Astrocyte (in vitro differentiated cells and primary cell): ENCODE measurements around the gene TNFRSF17. TPM values are rescaled to one million over a fixed set of nuclear protein-coding genes. Genes with fewer than 3 reads are reported as not detected.

Experiments
- DNase-seq: peaks from one replicate; pipeline ENCODE4 v3.0.0-alpha.2; 2010; ENCODE audit warnings: low read depth
- FAIRE-seq: peaks from 2 replicates; lab custom pipeline; 2011; peaks lifted over from hg19 to GRCh38; lab: Jason Lieb, UNC
- H2AFZ ChIP-seq: 2 replicates; pipeline ENCODE4 v1.6.0; 2012; ENCODE audit warnings: low read depth, low read length, inconsistent platforms
- H3K27ac ChIP-seq: 2 replicates; pipeline ENCODE4 v1.5.1; 2011; ENCODE audit warnings: low read depth, low read length, inconsistent platforms
- H3K27me3 ChIP-seq: 2 replicates; pipeline ENCODE4 v1.6.0; 2011; ENCODE audit warnings: low read length, inconsistent platforms; ENCODE audit not compliant: insufficient read depth
- H3K36me3 ChIP-seq: 2 replicates; pipeline ENCODE4 v1.5.1; 2011; ENCODE audit warnings: low read length, inconsistent platforms; ENCODE audit not compliant: insufficient read depth
- H3K4me1 ChIP-seq: 2 replicates; pipeline ENCODE4 v1.5.1; 2011; ENCODE audit warnings: low read length, inconsistent platforms; ENCODE audit not compliant: insufficient read depth
- H3K4me2 ChIP-seq: 2 replicates; pipeline ENCODE4 v1.6.0; 2012; ENCODE audit warnings: low read length, inconsistent platforms
- H3K4me3 ChIP-seq: 2 replicates; pipeline ENCODE4 v1.5.1; 2011; ENCODE audit warnings: low read depth, mild to moderate bottlenecking, low read length, inconsistent platforms; ENCODE audit not compliant: insufficient read depth
- H3K79me2 ChIP-seq: 2 replicates; pipeline ENCODE4 v1.6.0; 2012; ENCODE audit warnings: mild to moderate bottlenecking, low read length, inconsistent platforms; ENCODE audit not compliant: insufficient read depth
- H3K9ac ChIP-seq: 2 replicates; pipeline ENCODE4 v1.6.0; 2012; ENCODE audit warnings: mild to moderate bottlenecking, low read length, inconsistent platforms
- H3K9me3 ChIP-seq: 2 replicates; pipeline ENCODE4 v1.5.1; 2012; ENCODE audit warnings: low read depth, mild to moderate bottlenecking, low read length, inconsistent platforms; ENCODE audit not compliant: insufficient read depth
- H4K20me1 ChIP-seq: 2 replicates; pipeline ENCODE4 v1.6.0; 2012; ENCODE audit warnings: low read length, inconsistent platforms; ENCODE audit not compliant: insufficient read depth
- H3K27ac Mint-ChIP-seq: one replicate; pipeline ENCODE4 v1.8.0; 2021; ENCODE audit warnings: mild to moderate bottlenecking, mixed read lengths; ENCODE audit not compliant: unreplicated experiment
- H3K27me3 Mint-ChIP-seq: one replicate; pipeline ENCODE4 v1.8.0; 2021; ENCODE audit warnings: low read depth, mixed read lengths; ENCODE audit not compliant: unreplicated experiment
- H3K36me3 Mint-ChIP-seq: one replicate; pipeline ENCODE4 v1.8.0; 2021; ENCODE audit warnings: low read depth, mixed read lengths; ENCODE audit not compliant: unreplicated experiment
- H3K4me1 Mint-ChIP-seq: one replicate; pipeline ENCODE4 v1.8.0; 2021; ENCODE audit warnings: low read depth, mixed read lengths; ENCODE audit not compliant: unreplicated experiment
- H3K4me3 Mint-ChIP-seq: one replicate; pipeline ENCODE4 v1.8.0; 2021; ENCODE audit warnings: mild to moderate bottlenecking, moderate library complexity, mixed read lengths; ENCODE audit not compliant: unreplicated experiment
- H3K9me3 Mint-ChIP-seq: one replicate; pipeline ENCODE4 v1.8.0; 2021; ENCODE audit warnings: mild to moderate bottlenecking, mixed read lengths; ENCODE audit not compliant: unreplicated experiment
- EZH2 ChIP-seq: IDR thresholded peaks from 2 replicates; pipeline ENCODE4 v1.6.1; 2012; ENCODE audit warnings: mild to moderate bottlenecking, low read length, inconsistent platforms; ENCODE audit not compliant: insufficient read depth
- total RNA-seq: library from RNA; stranded (reverse); gene quantifications from 2 replicates; pipeline ENCODE4 v1.2.1, GENCODE V29; 2021
- TF ChIP-seq, protein P1 (sequence below): IDR thresholded peaks from 2 replicates; pipeline ENCODE4 v1.5.1; 2011; ENCODE audit warnings: low read depth, mild to moderate bottlenecking, inconsistent platforms, low read length, moderate library complexity; ENCODE audit not compliant: insufficient read depth

TNFRSF17 gene
- total RNA-seq, 1 donor from 2014 or later = not detected

DNA sequence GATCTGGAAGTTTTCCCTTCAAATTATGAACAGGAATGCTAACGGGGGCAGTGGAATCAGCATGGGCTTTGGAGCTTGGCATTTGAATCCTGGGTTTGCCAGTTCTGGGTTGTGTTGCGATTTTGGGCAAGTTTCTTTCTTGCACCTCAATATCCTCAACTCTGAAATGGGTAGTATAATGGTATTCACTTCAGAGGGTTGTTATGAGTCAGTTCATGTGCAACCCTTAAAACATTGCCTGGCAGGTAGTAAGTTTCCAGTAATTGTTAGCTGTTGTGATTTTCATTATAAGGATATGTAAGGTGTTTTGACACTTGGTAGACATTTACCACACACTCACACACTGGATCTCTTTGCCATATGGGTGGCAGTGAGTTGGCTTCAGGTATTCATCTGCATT is 44.9 kb downstream of the TNFRSF17 start:
- Histone ChIP-seq H3K79me2 (no peaks in the 10 kb centered on the region), H3K9me3 (no peaks in the 10 kb centered on the region), H3K4me3 (no peak overlapping the region), H2AFZ (no peak overlapping the region), H3K4me2 (no peak overlapping the region), H3K27me3 (no peaks in the 10 kb centered on the region), H3K27ac (no peak overlapping the region), H3K36me3 (no peaks in the 10 kb centered on the region), H4K20me1 (no peaks in the 10 kb centered on the region), H3K9ac (no peak overlapping the region), H3K4me1 (no peaks in the 10 kb centered on the region)
- Mint-ChIP-seq H3K9me3 (no peaks in the 10 kb centered on the region), H3K27ac (no peak overlapping the region), H3K4me3 (no peak overlapping the region), H3K4me1 (no peaks in the 10 kb centered on the region), H3K27me3 (no peaks in the 10 kb centered on the region), H3K36me3 (peaks cover 4% of the 10 kb centered on the region)
- TF ChIP-seq, protein P1, sequence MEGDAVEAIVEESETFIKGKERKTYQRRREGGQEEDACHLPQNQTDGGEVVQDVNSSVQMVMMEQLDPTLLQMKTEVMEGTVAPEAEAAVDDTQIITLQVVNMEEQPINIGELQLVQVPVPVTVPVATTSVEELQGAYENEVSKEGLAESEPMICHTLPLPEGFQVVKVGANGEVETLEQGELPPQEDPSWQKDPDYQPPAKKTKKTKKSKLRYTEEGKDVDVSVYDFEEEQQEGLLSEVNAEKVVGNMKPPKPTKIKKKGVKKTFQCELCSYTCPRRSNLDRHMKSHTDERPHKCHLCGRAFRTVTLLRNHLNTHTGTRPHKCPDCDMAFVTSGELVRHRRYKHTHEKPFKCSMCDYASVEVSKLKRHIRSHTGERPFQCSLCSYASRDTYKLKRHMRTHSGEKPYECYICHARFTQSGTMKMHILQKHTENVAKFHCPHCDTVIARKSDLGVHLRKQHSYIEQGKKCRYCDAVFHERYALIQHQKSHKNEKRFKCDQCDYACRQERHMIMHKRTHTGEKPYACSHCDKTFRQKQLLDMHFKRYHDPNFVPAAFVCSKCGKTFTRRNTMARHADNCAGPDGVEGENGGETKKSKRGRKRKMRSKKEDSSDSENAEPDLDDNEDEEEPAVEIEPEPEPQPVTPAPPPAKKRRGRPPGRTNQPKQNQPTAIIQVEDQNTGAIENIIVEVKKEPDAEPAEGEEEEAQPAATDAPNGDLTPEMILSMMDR = no peak
- TF ChIP-seq EZH2 = no peak
- DNase-seq (no peak), FAIRE-seq (no peak)

GRCh38 chr16:12010388-12011251 is 45.6 kb downstream of the TNFRSF17 start:
- H3K79me2 ChIP-seq = no peaks in the 10 kb centered on the region
- TF ChIP-seq, protein P1 = no peak
- no peak for TF ChIP-seq EZH2
- H3K36me3 ChIP-seq = no peaks in the 10 kb centered on the region
- H3K4me2 ChIP-seq = no peak overlapping the region
- no peak for FAIRE-seq
- Mint-ChIP-seq H3K27me3 (no peaks in the 10 kb centered on the region), H3K4me1 (no peaks in the 10 kb centered on the region), H3K36me3 (peaks cover 4% of the 10 kb centered on the region), H3K4me3 (no peak overlapping the region), H3K27ac (no peak overlapping the region), H3K9me3 (no peaks in the 10 kb centered on the region)
- H3K9ac ChIP-seq = no peak overlapping the region
- no peaks in the 10 kb centered on the region for H3K9me3 ChIP-seq
- no peaks in the 10 kb centered on the region for H3K27me3 ChIP-seq
- no peak overlapping the region for H3K4me3 ChIP-seq
- DNase-seq = no peak
- no peaks in the 10 kb centered on the region for H4K20me1 ChIP-seq
- no peak overlapping the region for H2AFZ ChIP-seq
- H3K27ac ChIP-seq = no peak overlapping the region
- H3K4me1 ChIP-seq = no peaks in the 10 kb centered on the region

DNA sequence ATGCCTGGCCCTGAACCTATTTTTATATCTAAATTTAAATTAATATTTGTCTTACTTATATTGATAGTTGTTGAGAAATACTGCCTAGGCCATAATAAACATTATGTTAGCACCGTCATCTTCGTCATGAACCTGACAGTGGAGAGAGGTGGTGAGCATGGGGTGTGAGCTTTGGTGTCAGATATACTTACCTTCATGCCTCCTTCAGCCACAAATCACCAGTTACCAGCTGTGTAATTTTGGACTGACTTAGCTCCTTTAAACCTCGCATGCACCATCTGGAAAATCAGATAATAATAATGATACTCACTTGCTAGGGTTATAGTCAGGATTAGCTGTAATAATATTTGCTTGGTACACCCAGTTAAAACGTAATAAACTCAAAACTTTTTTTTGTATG is 46.6 kb downstream of the TNFRSF17 start:
- H3K4me3 Mint-ChIP-seq = no peak overlapping the region
- H3K36me3 Mint-ChIP-seq = peaks cover 4% of the 10 kb centered on the region
- no peak overlapping the region for H3K27ac ChIP-seq
- no peaks in the 10 kb centered on the region for H3K27me3 Mint-ChIP-seq
- FAIRE-seq (no peak), DNase-seq (no peak)
- H3K9me3 ChIP-seq = no peaks in the 10 kb centered on the region
- no peaks in the 10 kb centered on the region for H3K4me1 Mint-ChIP-seq
- H3K4me1 ChIP-seq = peaks cover 7% of the 10 kb centered on the region
- no peak overlapping the region for H3K4me3 ChIP-seq
- no peak overlapping the region for H3K4me2 ChIP-seq
- H4K20me1 ChIP-seq = peaks cover 2% of the 10 kb centered on the region
- H3K36me3 ChIP-seq = no peaks in the 10 kb centered on the region
- no peaks in the 10 kb centered on the region for H3K27me3 ChIP-seq
- no peak overlapping the region for H3K27ac Mint-ChIP-seq
- H3K9ac ChIP-seq = no peak overlapping the region
- H3K9me3 Mint-ChIP-seq = no peaks in the 10 kb centered on the region
- no peak overlapping the region for H2AFZ ChIP-seq
- no peaks in the 10 kb centered on the region for H3K79me2 ChIP-seq
- TF ChIP-seq, protein P1 = no peak
- no peak for TF ChIP-seq EZH2
